Esophagus squamous epithelium (tissue), 4 donors: ENCODE data around the gene DOCK2.

Experiments used
- POLR2A ChIP-seq, 4 donors: fragments of 450-650 bp; IDR thresholded peaks; one replicate each; pipeline ENCODE4 v1.6.1; 2017; ENCODE audit warnings: antibody characterized with exemption in 4 of 4, mild to moderate bottlenecking in 4 of 4, moderate library complexity in 3 of 4
- TF ChIP-seq, protein P1 (sequence below), 6 experiments: fragments of 450-650 bp in 4 of 6; fragments of 200-600 bp in 2 of 6; sonication (generic) in 2 of 6; IDR thresholded peaks; one replicate each; pipeline ENCODE4 v1.5.1; 2016 to 2019; ENCODE audit warnings: antibody characterized with exemption in 6 of 6, mild to moderate bottlenecking in 4 of 6, moderate library complexity in 4 of 6

- TF ChIP-seq, protein P1, sequence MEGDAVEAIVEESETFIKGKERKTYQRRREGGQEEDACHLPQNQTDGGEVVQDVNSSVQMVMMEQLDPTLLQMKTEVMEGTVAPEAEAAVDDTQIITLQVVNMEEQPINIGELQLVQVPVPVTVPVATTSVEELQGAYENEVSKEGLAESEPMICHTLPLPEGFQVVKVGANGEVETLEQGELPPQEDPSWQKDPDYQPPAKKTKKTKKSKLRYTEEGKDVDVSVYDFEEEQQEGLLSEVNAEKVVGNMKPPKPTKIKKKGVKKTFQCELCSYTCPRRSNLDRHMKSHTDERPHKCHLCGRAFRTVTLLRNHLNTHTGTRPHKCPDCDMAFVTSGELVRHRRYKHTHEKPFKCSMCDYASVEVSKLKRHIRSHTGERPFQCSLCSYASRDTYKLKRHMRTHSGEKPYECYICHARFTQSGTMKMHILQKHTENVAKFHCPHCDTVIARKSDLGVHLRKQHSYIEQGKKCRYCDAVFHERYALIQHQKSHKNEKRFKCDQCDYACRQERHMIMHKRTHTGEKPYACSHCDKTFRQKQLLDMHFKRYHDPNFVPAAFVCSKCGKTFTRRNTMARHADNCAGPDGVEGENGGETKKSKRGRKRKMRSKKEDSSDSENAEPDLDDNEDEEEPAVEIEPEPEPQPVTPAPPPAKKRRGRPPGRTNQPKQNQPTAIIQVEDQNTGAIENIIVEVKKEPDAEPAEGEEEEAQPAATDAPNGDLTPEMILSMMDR (IDR thresholded peaks at IDR 0.05), result no peak
- no peak for TF ChIP-seq POLR2A (IDR thresholded peaks at IDR 0.05)
These were observed 1.1 kb upstream of the DOCK2 start for GRCh38 chr5:169635936-169636335.
